H1 (cell line): ENCODE measurements around the gene CHP2. TPM values are rescaled to one million over a fixed set of nuclear protein-coding genes. Genes with fewer than 3 reads are reported as not detected.
"Not testable (repeated sequence)": the region's sequence is repeated elsewhere in the genome, so short reads cannot be mapped to it uniquely, and the experiment has no call there.

Experiments used
- CTCF ChIA-PET: fragments of 300-600 bp; sonication (Branson Sonifier 250); formaldehyde crosslinking; loops from one replicate; lab custom pipeline; 2021; ENCODE audit not compliant: partially characterized antibody; lab: Charles Lee
- POLR2A ChIA-PET: fragments of 300-600 bp; sonication (Branson Sonifier 250); formaldehyde crosslinking; loops from one replicate; lab custom pipeline; 2021; ENCODE audit warnings: inconsistent platforms; ENCODE audit not compliant: partially characterized antibody; lab: Charles Lee
- DNase-seq, 2 experiments: peaks; one replicate each; pipeline versions ENCODE4 v3.0.0 to v3.0.0-alpha.2; 2010 to 2022; ENCODE audit warnings: low spot score in 2 of 2, low read depth in 1 of 2, mixed read lengths in 1 of 2
- FAIRE-seq: peaks from 2 replicates; lab custom pipeline; 2011; peaks lifted over from hg19 to GRCh38; lab: Jason Lieb, UNC
- H2AFZ ChIP-seq: 2 replicates; pipeline ENCODE4 v1.8.1; 2012; ENCODE audit warnings: low read length, inconsistent platforms
- H2AK5ac ChIP-seq: 2 replicates; pipeline ENCODE4 v1.6.1; 2013; ENCODE audit warnings: low read depth, low read length
- H2BK120ac ChIP-seq: replicated peaks from 2 replicates; pipeline ENCODE3; 2013; ENCODE audit warnings: low read depth, low read length, inconsistent platforms
- H2BK12ac ChIP-seq: 2 replicates; pipeline ENCODE4 v1.6.1; 2013; ENCODE audit warnings: low read depth, low read length
- H2BK15ac ChIP-seq: 2 replicates; pipeline ENCODE4 v1.6.1; 2013; ENCODE audit warnings: low read length
- H2BK20ac ChIP-seq: 2 replicates; pipeline ENCODE4 v1.6.1; 2013; ENCODE audit warnings: low read length
- H2BK5ac ChIP-seq: 2 replicates; pipeline ENCODE4 v1.6.1; 2013; ENCODE audit warnings: low read depth, low read length
- H3K14ac ChIP-seq: 2 replicates; pipeline ENCODE4 v1.6.1; 2013; ENCODE audit warnings: inconsistent platforms; ENCODE audit not compliant: insufficient read length
- H3K18ac ChIP-seq: 2 replicates; pipeline ENCODE4 v1.6.1; 2013; ENCODE audit warnings: low read length; ENCODE audit errors: extremely low read depth
- H3K23ac ChIP-seq: 2 replicates; pipeline ENCODE4 v1.6.1; 2013; ENCODE audit warnings: inconsistent platforms; ENCODE audit not compliant: insufficient read length
- H3K23me2 ChIP-seq: 2 replicates; pipeline ENCODE4 v1.6.1; 2013; ENCODE audit warnings: low read depth, low read length
- H3K27ac ChIP-seq: 2 replicates; pipeline ENCODE4 v1.6.1; 2011; ENCODE audit warnings: low read depth, low read length, inconsistent platforms
- H3K27me3 ChIP-seq, 4 experiments: replicated peaks in 1 of 4; 1 replicate in 1 of 4; 2 replicates in 3 of 4; pipeline versions ENCODE4 v1.6.1 to v1.8.1; 2011 to 2013; ENCODE audit warnings: low read length in 3 of 4, mild to moderate bottlenecking in 3 of 4, inconsistent platforms in 2 of 4, mixed read lengths in 2 of 4, moderate library complexity in 1 of 4; ENCODE audit not compliant: control insufficient read depth in 3 of 4, insufficient read depth in 3 of 4; ENCODE audit errors: extremely low read depth in 1 of 4
- H3K36me3 ChIP-seq, 4 experiments: 2 replicates each; pipeline versions ENCODE4 v1.6.1 to v1.8.1; 2011 to 2013; ENCODE audit warnings: mild to moderate bottlenecking in 4 of 4, low read length in 3 of 4, moderate library complexity in 2 of 4, control low read depth in 1 of 4, inconsistent platforms in 1 of 4; ENCODE audit not compliant: insufficient read depth in 4 of 4, control insufficient read depth in 2 of 4
- H3K4ac ChIP-seq: replicated peaks from 2 replicates; pipeline ENCODE3; 2013; ENCODE audit warnings: low read length, low read depth, mixed read lengths, inconsistent platforms; ENCODE audit not compliant: insufficient read length
- H3K4me1 ChIP-seq, 4 experiments: replicated peaks in 1 of 4; 1 replicate in 1 of 4; 2 replicates in 3 of 4; pipeline versions ENCODE4 v1.6.1 to v1.8.1; 2011 to 2013; ENCODE audit warnings: low read length in 3 of 4, inconsistent platforms in 2 of 4, mixed read lengths in 1 of 4; ENCODE audit not compliant: insufficient read depth in 4 of 4, control insufficient read depth in 3 of 4
- H3K4me2 ChIP-seq, 2 experiments: 2 replicates each; pipeline versions ENCODE4 v1.6.1 to v1.8.1; 2011 to 2013; ENCODE audit warnings: low read depth in 2 of 2, low read length in 2 of 2, control low read depth in 1 of 2, inconsistent platforms in 1 of 2, mild to moderate bottlenecking in 1 of 2; ENCODE audit not compliant: insufficient read depth in 1 of 2
- H3K4me3 ChIP-seq, 4 experiments: fragments of 200-600, 300-600 bp in 1 of 4; sonication (generic), shearing (Covaris generic), sonication (Bioruptor Twin) in 1 of 4; 2 replicates each; pipeline versions ENCODE4 v1.5.1 to v1.8.1; 2011 to 2016; ENCODE audit warnings: low read length in 4 of 4, low read depth in 3 of 4, control low read depth in 2 of 4, inconsistent platforms in 2 of 4, mild to moderate bottlenecking in 2 of 4, mixed read lengths in 1 of 4, moderate library complexity in 1 of 4; ENCODE audit not compliant: insufficient read depth in 2 of 4; ENCODE audit errors: extremely low read depth in 1 of 4
- H3K56ac ChIP-seq: replicated peaks from 2 replicates; pipeline ENCODE3; 2013; ENCODE audit warnings: low read depth, mild to moderate bottlenecking, mixed read lengths, low read length, inconsistent platforms; ENCODE audit not compliant: insufficient read length
- H3K79me1 ChIP-seq: 2 replicates; pipeline ENCODE4 v1.6.1; 2013; ENCODE audit warnings: low read depth, low read length, control low read depth
- H3K79me2 ChIP-seq, 2 experiments: 2 replicates each; pipeline versions ENCODE4 v1.6.1 to v1.8.1; 2012 to 2013; ENCODE audit warnings: low read length in 2 of 2, mild to moderate bottlenecking in 2 of 2, inconsistent platforms in 1 of 2; ENCODE audit not compliant: insufficient read depth in 2 of 2, control insufficient read depth in 1 of 2
- H3K9ac ChIP-seq, 4 experiments: replicated peaks in 1 of 4; 1 replicate in 1 of 4; 2 replicates in 3 of 4; pipeline versions ENCODE4 v1.6.1 to v1.8.1; 2011 to 2013; ENCODE audit warnings: low read depth in 3 of 4, low read length in 3 of 4, control low read depth in 2 of 4, mild to moderate bottlenecking in 2 of 4, moderate library complexity in 2 of 4, inconsistent platforms in 1 of 4; ENCODE audit errors: extremely low read depth in 1 of 4
- H3K9me3 ChIP-seq, 2 experiments: 2 replicates each; pipeline versions ENCODE4 v1.6.1 to v1.8.1; 2012 to 2013; ENCODE audit warnings: mild to moderate bottlenecking in 2 of 2, moderate library complexity in 2 of 2, control low read depth in 1 of 2, inconsistent platforms in 1 of 2, low read depth in 1 of 2, low read length in 1 of 2, mixed read lengths in 1 of 2; ENCODE audit not compliant: insufficient read depth in 2 of 2
- H4K20me1 ChIP-seq, 2 experiments: replicated peaks in 1 of 2; 2 replicates each; pipeline versions ENCODE3 to v1.8.1; 2011 to 2013; ENCODE audit warnings: inconsistent platforms in 2 of 2, low read length in 2 of 2, mild to moderate bottlenecking in 1 of 2; ENCODE audit not compliant: insufficient read depth in 2 of 2, control insufficient read depth in 1 of 2
- H4K5ac ChIP-seq: 2 replicates; pipeline ENCODE4 v1.6.1; 2013; ENCODE audit warnings: low read length, low read depth, mixed read lengths, inconsistent platforms; ENCODE audit not compliant: insufficient read length
- H4K8ac ChIP-seq: 2 replicates; pipeline ENCODE4 v1.8.0; 2013; ENCODE audit warnings: mild to moderate bottlenecking, moderate library complexity, low read length, inconsistent platforms; ENCODE audit not compliant: insufficient read depth; ENCODE audit errors: extremely low read depth
- H4K91ac ChIP-seq: replicated peaks from 2 replicates; pipeline ENCODE3; 2013; ENCODE audit warnings: low read length, mixed read lengths, inconsistent platforms; ENCODE audit not compliant: insufficient read length
- MAX ChIP-seq: IDR thresholded peaks from 2 replicates; pipeline ENCODE4 v1.6.1; 2012; ENCODE audit warnings: inconsistent platforms
- WGBS, 2 experiments: shearing (Covaris generic) in 1 of 2; methylation state at CpG; one replicate each; pipeline versions ENCODE4 v1.1.6 to v1.1.7; 2013 to 2015; ENCODE audit warnings: low lambda C conversion rate in 2 of 2, mixed read lengths in 2 of 2, inconsistent platforms in 1 of 2, low coverage in 1 of 2, missing lambda C conversion rate in 1 of 2; ENCODE audit not compliant: insufficient replicate concordance in 2 of 2, insufficient coverage in 1 of 2, insufficient read length in 1 of 2; ENCODE audit errors: extremely low coverage in 1 of 2, missing lambda C conversion rate in 1 of 2; 5-methylcytosine and 5-hydroxymethylcytosine counted together
- polyA plus RNA-seq, 7 experiments: library from polyadenylated mRNA; depleted of rRNA in 3 of 7; stranded (reverse) in 5 of 7; unstranded in 2 of 7; fragments of >200 nt in 5 of 7; fragments of 200-250 nt in 2 of 7; gene quantifications; 1 replicate in 5 of 7; 2 replicates in 1 of 7; 4 replicates in 1 of 7; pipeline versions ENCODE4 v1.2.1 to v1.2.3, GENCODE V29; 2011 to 2013; ENCODE audit warnings: missing spikeins in 2 of 7, mixed read lengths in 2 of 7
- total RNA-seq: library from RNA; stranded (reverse); fragmentation: NEBNext Ultra II Directional; extraction: Animal tissue kit (Norgen Biotek cat#: 25700); gene quantifications from 2 replicates; pipeline ENCODE4 v1.2.1, GENCODE V29; 2021

The CHP2 gene
- total and polyA plus RNA-seq, 2 of the 8 experiments (the other 6 are each of a cell fraction or from before 2014, with no cell fraction given) = 1.3 to 1.6 TPM

GRCh38 chr16:23748630-23749029 lies 6.2 kb upstream of the CHP2 start:
- H3K9ac ChIP-seq = no peak overlapping the region
- no peak overlapping the region for H2BK5ac ChIP-seq
- WGBS, 2 experiments = 89% methylated on average over 1 of the region's 1 CpG; no CpG with 5 or more reads in 1 of the 2 experiments
- H3K14ac ChIP-seq = no peak overlapping the region
- no peak overlapping the region for H4K91ac ChIP-seq
- H3K4ac ChIP-seq = no peak overlapping the region
- TF ChIP-seq MAX = no peak
- TF ChIP-seq, all 59 proteins: peak for 0
- no peaks in the 10 kb centered on the region for H4K20me1 ChIP-seq
- CTCF ChIA-PET = interaction anchor here (0.6 kb wide), 1 partner anchor 509 kb away, joined by 3 read pairs; no protein-coding TSS in a partner anchor
- H3K18ac ChIP-seq = no peak overlapping the region
- H3K36me3 ChIP-seq = no peaks in the 10 kb centered on the region
- no peak overlapping the region for H3K56ac ChIP-seq
- no peak overlapping the region for H2BK12ac ChIP-seq
- no peaks in the 10 kb centered on the region for H3K79me2 ChIP-seq
- no peak overlapping the region for H2AFZ ChIP-seq
- no peak overlapping the region for H3K27ac ChIP-seq
- H3K23ac ChIP-seq = no peak overlapping the region
- no peaks in the 10 kb centered on the region for H3K23me2 ChIP-seq
- no peaks in the 10 kb centered on the region for H3K27me3 ChIP-seq
- no peak overlapping the region for H4K5ac ChIP-seq
- no peak overlapping the region for H4K8ac ChIP-seq
- DNase-seq (no peak), FAIRE-seq (no peak)
- no peak overlapping the region for H2BK120ac ChIP-seq
- no peak overlapping the region for H2BK20ac ChIP-seq
- no peaks in the 10 kb centered on the region for H3K4me1 ChIP-seq
- H2BK15ac ChIP-seq = no peak overlapping the region
- H3K4me2 ChIP-seq = no peak overlapping the region
- POLR2A ChIA-PET = no interaction called here
- H3K4me3 ChIP-seq = no peak overlapping the region
- H2AK5ac ChIP-seq = no peak overlapping the region
- H3K9me3 ChIP-seq = no peaks in the 10 kb centered on the region
- no peaks in the 10 kb centered on the region for H3K79me1 ChIP-seq

GRCh38 chr16:23751053-23751452 lies 3.8 kb upstream of the CHP2 start:
- H2BK5ac ChIP-seq, FAIRE-seq, H3K14ac ChIP-seq, H2BK12ac ChIP-seq, H3K36me3 ChIP-seq, POLR2A ChIA-PET, H3K4me3 ChIP-seq, H3K23me2 ChIP-seq, H2AFZ ChIP-seq, H3K4me2 ChIP-seq, H4K20me1 ChIP-seq, H2BK15ac ChIP-seq, H3K23ac ChIP-seq, DNase-seq, H3K56ac ChIP-seq, H2BK20ac ChIP-seq, H3K9ac ChIP-seq, H2BK120ac ChIP-seq, H4K91ac ChIP-seq, H4K5ac ChIP-seq, H3K27ac ChIP-seq, H4K8ac ChIP-seq, H3K4me1 ChIP-seq, H3K9me3 ChIP-seq, H3K18ac ChIP-seq, CTCF ChIA-PET, H3K4ac ChIP-seq, H2AK5ac ChIP-seq, H3K79me2 ChIP-seq, H3K79me1 ChIP-seq: not testable (repeated sequence)
- H3K27me3 ChIP-seq = peaks cover 6 to 22% (median 20%) of the 10 kb centered on the region in 4 experiments; a peak in 6 of 7 replicates
- WGBS, 2 experiments = 82% methylated on average over 1 of the region's 1 CpG; no CpG with 5 or more reads in 1 of the 2 experiments
